Thymus (tissue), 11 donors: ENCODE data around the gene FCN3. TPM values are rescaled to one million over a fixed set of nuclear protein-coding genes. Genes with fewer than 3 reads are reported as not detected.

Experiments
- DNase-seq, 9 donors: peaks; one replicate each; pipeline ENCODE4 v3.0.0-alpha.2; 2013; ENCODE audit warnings: low spot score in 9 of 9, low read depth in 6 of 9, missing footprints in 1 of 9
- H3K27ac ChIP-seq, 2 donors: one replicate each; pipeline ENCODE4 v1.5.1; 2013; ENCODE audit warnings: control low read depth in 1 of 2, low read depth in 1 of 2, low read length in 1 of 2, mild to moderate bottlenecking in 1 of 2, moderate library complexity in 1 of 2
- H3K27me3 ChIP-seq, 2 donors: one replicate each; pipeline ENCODE4 v1.5.1; 2013; ENCODE audit warnings: low read length in 1 of 2; ENCODE audit not compliant: control insufficient read depth in 2 of 2, insufficient read depth in 1 of 2
- H3K36me3 ChIP-seq, 2 donors: one replicate each; pipeline ENCODE4 v1.5.1; 2013; ENCODE audit warnings: low read length in 1 of 2, mild to moderate bottlenecking in 1 of 2, moderate library complexity in 1 of 2; ENCODE audit not compliant: control insufficient read depth in 2 of 2, insufficient read depth in 2 of 2
- H3K4me1 ChIP-seq, 2 donors: one replicate each; pipeline ENCODE4 v1.5.1; 2013; ENCODE audit warnings: low read length in 2 of 2; ENCODE audit not compliant: control insufficient read depth in 2 of 2, insufficient read depth in 2 of 2
- H3K4me3 ChIP-seq, 2 donors: one replicate each; pipeline ENCODE4 v1.5.1; 2013; ENCODE audit warnings: low read length in 2 of 2, control low read depth in 1 of 2, mild to moderate bottlenecking in 1 of 2
- H3K9me3 ChIP-seq, 2 donors: one replicate each; pipeline ENCODE4 v1.5.1; 2013; ENCODE audit warnings: low read length in 1 of 2, mild to moderate bottlenecking in 1 of 2; ENCODE audit not compliant: control insufficient read depth in 2 of 2, insufficient read depth in 1 of 2
- WGBS: extraction: QIAGEN DNeasy Blood & Tissue Kit; methylation state at CpG from one replicate; pipeline ENCODE4 v1.1.7; 2013; 5-methylcytosine and 5-hydroxymethylcytosine counted together
- polyA plus RNA-seq: library from polyadenylated mRNA; stranded (reverse); fragments of 200-250 nt; gene quantifications from one replicate; pipeline ENCODE4 v1.2.3, GENCODE V29; 2013
- total RNA-seq: library from RNA; stranded (reverse); fragments of 120-200 nt; gene quantifications from one replicate; pipeline ENCODE4 v1.2.4, GENCODE V29; 2013
- donor health status: healthy.

The FCN3 gene
- total and polyA plus RNA-seq, 2 donors, result 0.47 to 10.7 TPM

- no peak for DNase-seq
- no peaks in the 10 kb centered on the region for H3K9me3 ChIP-seq
- no peak overlapping the region for H3K27ac ChIP-seq
- peaks cover 0 to 5% of the 10 kb centered on the region in 2 donors for H3K4me1 ChIP-seq
- H3K27me3 ChIP-seq, result peaks cover 0 to 34% of the 10 kb centered on the region in 2 donors
- WGBS, result 94% methylated on average over 13 of the region's 13 CpGs
- H3K4me3 ChIP-seq, result no peak overlapping the region
- no peaks in the 10 kb centered on the region for H3K36me3 ChIP-seq
Measured at GRCh38 chr1:27383661-27384060, 9.0 kb upstream of the FCN3 start.

DNA sequence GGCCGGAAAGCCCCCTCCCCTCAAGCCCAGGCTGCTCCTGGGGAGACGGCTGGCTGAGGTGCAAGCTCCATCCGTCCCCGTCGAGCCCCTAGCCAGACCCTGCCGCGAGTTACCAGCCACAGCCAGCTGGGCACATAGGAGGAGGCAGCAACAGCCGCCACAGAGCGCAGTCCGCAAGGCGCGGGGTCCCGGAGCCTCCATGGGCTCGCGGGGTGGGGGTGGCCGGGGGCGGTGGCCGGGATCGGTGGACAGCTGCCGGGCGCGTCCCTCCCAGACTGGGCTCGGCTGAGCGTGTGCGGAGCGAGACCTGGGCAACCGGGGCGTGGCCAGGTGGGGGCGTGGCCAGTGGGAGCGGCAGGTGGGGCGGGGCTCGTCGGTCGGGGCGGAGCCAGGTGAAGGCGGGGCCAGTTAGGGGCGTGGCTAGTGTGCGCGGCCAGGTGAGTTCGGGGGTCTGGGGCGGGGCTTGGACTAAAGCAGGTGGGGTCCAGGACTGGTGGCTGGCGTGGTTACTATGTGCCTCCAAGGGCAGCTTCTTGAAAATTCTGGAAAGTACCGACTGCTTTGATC is 8.5 kb upstream of the FCN3 start, which contains the start of gene CD164L2:
Gene CD164L2, minus strand, starts transcription at position 295 of the 567 bp plus-strand sequence. Its CDS starts 94 bp downstream, at position 201.
- no peak for DNase-seq
- peaks cover 0 to 34% of the 10 kb centered on the region in 2 donors for H3K27me3 ChIP-seq
- 34% methylated on average over 43 of the region's 43 CpGs for WGBS
- H3K4me1 ChIP-seq, result peaks cover 0 to 5% of the 10 kb centered on the region in 2 donors
- H3K4me3 ChIP-seq, result no peak within 1 kb of the TSS
- H3K9me3 ChIP-seq, result no peaks in the 10 kb centered on the region
- H3K27ac ChIP-seq, result no peak within 1 kb of the TSS
- H3K36me3 ChIP-seq, result no peaks in the 10 kb centered on the region

DNA sequence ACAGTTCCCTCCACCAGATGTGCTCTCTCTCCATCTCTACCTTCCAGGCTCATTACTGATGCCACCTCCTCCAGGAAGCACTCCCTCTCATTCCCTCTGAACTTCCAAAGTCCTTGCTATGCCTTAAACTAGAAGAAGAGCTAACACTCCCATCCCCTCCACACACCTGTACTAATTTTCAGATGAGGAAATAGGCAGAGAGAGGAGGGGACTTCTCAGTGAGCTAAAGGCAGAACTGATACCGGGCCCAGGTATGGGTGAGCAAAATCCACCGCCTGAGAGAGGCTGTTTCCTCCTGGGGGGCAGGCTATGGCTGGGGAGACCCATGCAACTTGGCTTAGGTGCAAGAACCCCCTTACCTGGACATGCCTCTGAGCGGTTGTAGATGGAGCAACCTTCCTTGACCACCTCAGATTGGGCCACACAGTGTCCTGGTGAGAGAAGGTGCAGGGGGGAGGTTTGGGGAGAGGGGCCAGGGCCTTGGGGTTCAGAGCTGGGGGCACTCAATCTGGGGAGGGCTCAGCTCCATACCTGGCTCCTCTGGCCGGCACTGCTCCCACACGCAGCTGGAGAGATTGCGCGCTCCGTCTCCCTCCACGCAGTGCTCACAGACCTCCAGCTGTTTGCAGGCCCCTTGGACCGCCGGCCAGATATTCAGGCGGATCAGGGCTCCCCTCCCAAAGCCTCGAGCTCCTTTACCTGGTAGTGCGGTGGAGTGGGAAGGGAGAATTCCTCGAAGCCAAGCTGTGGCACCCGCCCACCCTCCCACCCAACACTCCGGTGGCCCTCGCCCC is 7.5 kb upstream of the FCN3 start:
- Histone ChIP-seq H3K27ac (no peak overlapping the region), H3K27me3 (peaks cover 0 to 34% of the 10 kb centered on the region in 2 donors), H3K9me3 (no peaks in the 10 kb centered on the region), H3K36me3 (no peaks in the 10 kb centered on the region), H3K4me1 (peaks cover 0 to 5% of the 10 kb centered on the region in 2 donors), H3K4me3 (no peak overlapping the region)
- DNase-seq, result no peak
- 88% methylated on average over 18 of the region's 18 CpGs for WGBS

DNA sequence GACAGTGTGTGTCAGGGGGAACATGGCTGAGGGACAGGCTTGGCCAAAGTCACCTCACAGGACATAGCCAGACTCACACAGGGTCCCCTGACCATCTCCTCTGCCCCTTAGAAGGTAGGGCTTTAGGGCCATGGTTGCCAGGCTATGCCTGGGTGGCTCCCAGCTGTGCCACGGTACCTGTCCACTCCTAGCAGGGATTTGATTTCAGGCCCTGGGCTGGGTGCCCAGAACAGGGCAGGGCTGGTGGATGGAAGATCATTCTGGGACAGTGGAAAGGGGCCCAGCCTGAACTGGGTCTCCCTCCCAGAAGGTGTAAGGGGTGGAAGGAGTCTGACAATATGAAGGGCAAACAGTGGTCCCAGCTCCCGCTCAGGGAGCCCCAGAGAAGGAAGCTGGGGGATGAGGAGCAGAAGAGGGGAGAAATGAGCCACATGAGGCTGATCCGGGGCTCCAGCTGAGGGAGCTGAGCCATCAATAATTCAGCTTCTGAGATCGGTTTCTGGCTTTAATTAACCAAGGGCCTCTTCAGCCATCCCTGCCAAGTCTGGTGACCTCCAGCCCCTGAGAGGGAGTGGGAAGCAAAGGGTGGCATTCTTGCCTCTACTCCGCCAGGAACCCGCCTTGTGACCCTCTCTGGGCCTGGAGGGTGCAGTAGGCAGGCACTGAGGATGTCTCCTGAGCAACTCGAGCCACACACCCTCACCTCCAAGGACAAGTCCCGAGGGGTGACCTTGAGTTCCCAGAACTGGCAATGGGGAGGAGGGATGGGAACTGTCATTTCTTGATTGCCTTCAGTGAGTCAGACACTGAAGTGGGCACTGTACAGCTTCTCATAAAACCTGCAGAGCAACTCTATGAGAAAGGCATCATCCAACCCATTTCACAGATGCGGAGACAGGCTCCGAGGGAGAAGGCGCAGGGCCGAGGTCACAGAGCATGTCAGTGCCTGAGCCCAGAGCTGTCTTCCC is 6.4 kb upstream of the FCN3 start:
- Histone ChIP-seq H3K27me3 (peaks cover 0 to 31% of the 10 kb centered on the region in 2 donors), H3K4me1 (peaks cover 0 to 5% of the 10 kb centered on the region in 2 donors), H3K9me3 (no peaks in the 10 kb centered on the region), H3K36me3 (no peaks in the 10 kb centered on the region), H3K4me3 (no peak overlapping the region), H3K27ac (no peak overlapping the region)
- 96% methylated on average over 12 of the region's 12 CpGs for WGBS
- DNase-seq, result no peak

DNA sequence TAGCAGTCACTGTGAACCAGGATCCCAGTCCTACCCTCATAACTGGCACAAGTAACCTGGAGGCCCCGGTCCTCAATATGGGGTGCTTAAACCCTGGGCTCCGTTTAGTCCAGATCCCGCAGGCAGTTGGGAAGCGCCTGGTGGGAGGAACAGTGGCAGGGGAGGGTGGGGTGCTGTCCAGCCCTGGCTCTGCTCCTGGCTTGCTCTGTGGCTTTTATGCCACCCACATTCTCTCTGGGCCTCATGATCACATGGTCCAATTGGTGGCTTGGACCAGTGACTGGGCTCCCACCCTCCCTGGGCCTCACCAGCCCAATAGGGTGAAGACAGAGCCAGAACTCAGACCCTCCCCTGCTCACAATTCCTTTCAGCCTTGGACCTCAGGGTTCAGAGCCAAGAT is 5.6 kb upstream of the FCN3 start:
- no peak for DNase-seq
- no peaks in the 10 kb centered on the region for H3K36me3 ChIP-seq
- no peaks in the 10 kb centered on the region for H3K9me3 ChIP-seq
- H3K4me3 ChIP-seq, result no peak overlapping the region
- H3K27ac ChIP-seq, result no peak overlapping the region
- WGBS, result 97% methylated on average over 4 of the region's 4 CpGs
- peaks cover 0 to 5% of the 10 kb centered on the region in 2 donors for H3K4me1 ChIP-seq
- peaks cover 0 to 31% of the 10 kb centered on the region in 2 donors for H3K27me3 ChIP-seq

GRCh38 chr1:27379564-27380122 is 5.0 kb upstream of the FCN3 start:
- no peak for DNase-seq
- H3K27ac ChIP-seq, result no peak overlapping the region
- peaks cover 0 to 5% of the 10 kb centered on the region in 2 donors for H3K4me1 ChIP-seq
- WGBS, result 93% methylated on average over 11 of the region's 11 CpGs
- no peaks in the 10 kb centered on the region for H3K36me3 ChIP-seq
- H3K27me3 ChIP-seq, result peaks cover 0 to 31% of the 10 kb centered on the region in 2 donors
- no peak overlapping the region for H3K4me3 ChIP-seq
- H3K9me3 ChIP-seq, result no peaks in the 10 kb centered on the region

GRCh38 chr1:27377760-27378495 is 3.3 kb upstream of the FCN3 start:
- peaks cover 0 to 2% of the 10 kb centered on the region in 2 donors for H3K4me1 ChIP-seq

More at GRCh38 chr1:27377760-27378495, 3.3 kb upstream of the FCN3 start:
- no peaks in the 10 kb centered on the region for H3K36me3 ChIP-seq
- 94% methylated on average over 12 of the region's 12 CpGs for WGBS
- no peak for DNase-seq
- no peak overlapping the region for H3K27ac ChIP-seq
- no peak overlapping the region for H3K4me3 ChIP-seq
- H3K9me3 ChIP-seq, result no peaks in the 10 kb centered on the region
- H3K27me3 ChIP-seq, result peaks cover 0 to 18% of the 10 kb centered on the region in 2 donors
